Raji (cell line): ENCODE measurements around the gene ICE2.

Experiments used
- POLR2A ChIP-seq: IDR thresholded peaks from 2 replicates; pipeline ENCODE4 v1.6.1; 2011; ENCODE audit warnings: low read depth, low read length, control low read depth; ENCODE audit not compliant: insufficient read depth

Gene ICE2

GRCh38 chr15:60375306-60375705 lies 103.6 kb downstream of the ICE2 start:
- no peak for TF ChIP-seq POLR2A

GRCh38 chr15:60374628-60375081 lies 104.3 kb downstream of the ICE2 start:
- TF ChIP-seq POLR2A = no peak

- no peak for TF ChIP-seq POLR2A
Measured at GRCh38 chr15:60374209-60374608, 104.7 kb downstream of the ICE2 start.

- no peak for TF ChIP-seq POLR2A
Measured at GRCh38 chr15:60373745-60374144, 105.2 kb downstream of the ICE2 start.

GRCh38 chr15:60373327-60373726 lies 105.6 kb downstream of the ICE2 start:
- TF ChIP-seq POLR2A = no peak

- TF ChIP-seq POLR2A = no peak
Measured at GRCh38 chr15:60372756-60373155, 106.2 kb downstream of the ICE2 start.

GRCh38 chr15:60372227-60372626 lies 106.7 kb downstream of the ICE2 start:
- TF ChIP-seq POLR2A = no peak

- no peak for TF ChIP-seq POLR2A
Measured at GRCh38 chr15:60371175-60372051, 107.5 kb downstream of the ICE2 start.

GRCh38 chr15:60370869-60371136 lies 108.1 kb downstream of the ICE2 start:
- TF ChIP-seq POLR2A = no peak

GRCh38 chr15:60370105-60370868 lies 108.7 kb downstream of the ICE2 start:
- TF ChIP-seq POLR2A = no peak

- TF ChIP-seq POLR2A = no peak
Measured at GRCh38 chr15:60369696-60370095, 109.2 kb downstream of the ICE2 start.
